GM19240 (cell line): ENCODE measurements around the gene B4GALNT3.

Experiments used
- DNase-seq: peaks from one replicate; pipeline ENCODE4 v3.0.0; 2011; ENCODE audit warnings: low spot score; ENCODE audit not compliant: insufficient read length

The B4GALNT3 gene

GRCh38 chr12:467591-467990 lies 7.9 kb downstream of the B4GALNT3 start:
- no peak for DNase-seq

- DNase-seq: no peak
Measured at GRCh38 chr12:468671-469389, 9.1 kb downstream of the B4GALNT3 start.

GRCh38 chr12:470133-470532 lies 10.4 kb downstream of the B4GALNT3 start:
- no peak for DNase-seq

GRCh38 chr12:473198-473597 lies 13.5 kb downstream of the B4GALNT3 start:
- DNase-seq: no peak

GRCh38 chr12:473863-474577 lies 14.3 kb downstream of the B4GALNT3 start:
- no peak for DNase-seq

- DNase-seq: no peak
Measured at GRCh38 chr12:475286-475685, 15.5 kb downstream of the B4GALNT3 start.

- DNase-seq: no peak
Measured at GRCh38 chr12:479161-479560, 19.4 kb downstream of the B4GALNT3 start.

- no peak for DNase-seq
Measured at GRCh38 chr12:480831-481816, 21.4 kb downstream of the B4GALNT3 start.

GRCh38 chr12:482061-482460 lies 22.3 kb downstream of the B4GALNT3 start:
- no peak for DNase-seq

- no peak for DNase-seq
Measured at GRCh38 chr12:484096-484495, 24.4 kb downstream of the B4GALNT3 start.

GRCh38 chr12:490260-490659 lies 30.5 kb downstream of the B4GALNT3 start:
- no peak for DNase-seq

- DNase-seq: no peak
Measured at GRCh38 chr12:495466-495865, 35.7 kb downstream of the B4GALNT3 start.

- DNase-seq: no peak
Measured at GRCh38 chr12:496736-497135, 37.0 kb downstream of the B4GALNT3 start.

GRCh38 chr12:497501-498160 lies 37.9 kb downstream of the B4GALNT3 start:
- no peak for DNase-seq

- DNase-seq: no peak
Measured at GRCh38 chr12:499837-500458, 40.2 kb downstream of the B4GALNT3 start.

GRCh38 chr12:501722-502447 lies 42.1 kb downstream of the B4GALNT3 start:
- DNase-seq: no peak

- no peak for DNase-seq
Measured at GRCh38 chr12:503111-503761, 43.5 kb downstream of the B4GALNT3 start.

GRCh38 chr12:505221-505620 lies 45.5 kb downstream of the B4GALNT3 start:
- DNase-seq: no peak

GRCh38 chr12:507391-507796 lies 47.7 kb downstream of the B4GALNT3 start:
- no peak for DNase-seq

GRCh38 chr12:508145-508544 lies 48.4 kb downstream of the B4GALNT3 start:
- no peak for DNase-seq
